Esophagus squamous epithelium (tissue), 4 donors: ENCODE measurements around the gene GSPT1.

Experiments used
- CTCF ChIP-seq, 6 experiments: fragments of 450-650 bp in 4 of 6; fragments of 200-600 bp in 2 of 6; sonication (generic) in 2 of 6; IDR thresholded peaks; one replicate each; pipeline ENCODE4 v1.5.1; 2016 to 2019; ENCODE audit warnings: antibody characterized with exemption in 6 of 6, mild to moderate bottlenecking in 4 of 6, moderate library complexity in 4 of 6
- POLR2A ChIP-seq, 4 donors: fragments of 450-650 bp; IDR thresholded peaks; one replicate each; pipeline ENCODE4 v1.6.1; 2017; ENCODE audit warnings: antibody characterized with exemption in 4 of 4, mild to moderate bottlenecking in 4 of 4, moderate library complexity in 3 of 4

GRCh38 chr16:11824362-11824761 is 91.4 kb downstream of the GSPT1 start:
- TF ChIP-seq CTCF (IDR thresholded peaks at IDR 0.05) (no peak), POLR2A (IDR thresholded peaks at IDR 0.05) (no peak)
